ENCODE measurements around the gene HMGCL. TPM values are rescaled to one million over a fixed set of nuclear protein-coding genes. Genes with fewer than 3 reads are reported as not detected.
"Not testable (repeated sequence)": the region's sequence is repeated elsewhere in the genome, so short reads cannot be mapped to it uniquely, and the experiment has no call there.

The HMGCL gene
- total RNA-seq, 2 experiments from 2014 or later, result 23.8 to 29.0 TPM

DNA sequence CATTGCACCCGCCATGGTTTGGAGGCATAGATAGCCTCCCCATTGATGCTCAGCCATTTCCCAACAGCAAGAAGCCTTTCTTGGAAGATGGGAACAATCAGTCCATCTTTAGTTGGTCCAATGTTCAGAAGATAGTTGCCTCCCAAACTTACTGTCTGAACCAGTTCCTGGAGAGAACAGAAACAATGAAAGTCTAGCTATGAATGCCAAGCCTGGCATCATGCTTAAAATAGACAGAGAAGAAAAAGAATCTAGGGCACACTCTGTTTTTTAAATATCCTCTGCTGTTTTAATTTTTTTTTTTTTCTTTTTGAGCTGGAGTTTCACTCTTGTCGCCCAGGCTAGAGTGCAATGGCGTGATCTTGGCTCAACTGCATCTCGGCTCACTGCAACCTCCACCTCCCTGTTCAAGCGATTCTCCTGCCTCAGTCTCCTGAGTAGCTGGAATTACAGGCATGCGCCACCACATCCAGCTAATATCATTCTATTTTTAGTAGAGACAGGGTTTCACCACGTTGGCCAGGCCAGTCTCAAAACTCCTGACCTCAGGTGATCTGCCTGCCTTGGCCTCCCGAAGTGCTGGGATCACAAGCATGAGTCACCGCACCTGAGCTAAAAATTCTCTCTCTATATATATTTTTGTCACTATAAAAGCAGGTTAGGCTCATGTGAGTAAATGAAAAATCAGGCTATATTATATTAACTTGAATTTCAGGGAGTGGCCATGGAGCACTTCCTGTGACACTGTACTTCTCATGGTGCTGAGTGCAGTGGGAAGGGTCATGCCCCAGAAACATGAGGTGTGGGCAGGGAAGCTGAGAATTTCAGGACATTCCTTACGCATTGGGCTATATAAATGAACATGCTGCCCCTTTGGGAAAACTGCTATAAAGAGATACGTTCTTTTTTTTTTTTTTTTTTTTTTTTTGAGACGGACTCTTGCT, 23.7 kb upstream of the HMGCL start:
- H3K27ac Mint-ChIP-seq, result no peak overlapping the region
- H3K36me3 Mint-ChIP-seq, result peaks cover 27% of the 10 kb centered on the region
- peaks cover 2% of the 10 kb centered on the region for H3K9me3 Mint-ChIP-seq (ENCODE audit: low read depth)
- no peak overlapping the region for H3K4me3 Mint-ChIP-seq
- no peak for DNase-seq
- ATAC-seq, result no peak
- no peaks in the 10 kb centered on the region for H3K4me1 Mint-ChIP-seq
- no peaks in the 10 kb centered on the region for H3K27me3 Mint-ChIP-seq
- CTCF ChIA-PET, result interaction anchor here (0.6 to 1.3 kb wide), 3 partner anchors 38 to 77 kb away, joined by 3 to 6 read pairs (median 4); no protein-coding TSS in a partner anchor

- H3K9me3 Mint-ChIP-seq (ENCODE audit: low read depth); DNase-seq; H3K27ac Mint-ChIP-seq; ATAC-seq; H3K4me1 Mint-ChIP-seq; H3K27me3 Mint-ChIP-seq; H3K4me3 Mint-ChIP-seq; CTCF ChIA-PET: not testable (repeated sequence)
- H3K36me3 Mint-ChIP-seq, result peaks cover 26% of the 10 kb centered on the region
Measured at GRCh38 chr1:23847482-23848095, 22.4 kb upstream of the HMGCL start.

- Mint-ChIP-seq H3K9me3 (ENCODE audit: low read depth) (peaks cover 2% of the 10 kb centered on the region), H3K4me1 (no peaks in the 10 kb centered on the region), H3K36me3 (peaks cover 24% of the 10 kb centered on the region), H3K27ac (no peak overlapping the region), H3K4me3 (no peak overlapping the region), H3K27me3 (peaks cover 11% of the 10 kb centered on the region)
- CTCF ChIA-PET, result interaction anchor here (2.1 kb wide), 1 partner anchor 9 kb away, joined by 6 read pairs; no protein-coding TSS in a partner anchor
- no peak for DNase-seq
- ATAC-seq, result no peak
Measured at GRCh38 chr1:23845163-23845562, 19.9 kb upstream of the HMGCL start.

DNA sequence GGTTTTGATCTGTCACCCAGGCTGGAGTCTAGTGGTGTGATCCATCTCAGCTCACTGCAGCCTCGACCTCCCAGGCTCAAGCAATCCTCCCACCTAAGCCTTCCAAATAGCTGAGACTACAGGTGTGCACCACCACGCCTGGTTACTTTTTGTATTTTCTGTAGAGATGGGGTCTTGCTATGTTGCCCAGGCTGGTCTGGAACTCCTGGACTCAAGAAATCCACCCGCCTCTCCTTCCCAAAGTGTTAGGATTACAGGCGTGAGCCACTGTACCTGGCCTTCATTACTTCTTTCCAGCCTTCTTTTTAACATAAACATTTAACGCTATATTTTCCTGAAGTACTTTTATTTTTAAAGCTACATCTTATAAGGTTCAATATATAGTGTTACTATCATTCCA, 18.4 kb upstream of the HMGCL start:
- no peak overlapping the region for H3K4me3 Mint-ChIP-seq
- no peak for DNase-seq
- CTCF ChIA-PET, result interaction anchor here (1.0 to 2.1 kb wide), 3 partner anchors 11 to 66 kb away, joined by 3 to 6 read pairs (median 5); partner anchors contain the start of gene PITHD1

DNA sequence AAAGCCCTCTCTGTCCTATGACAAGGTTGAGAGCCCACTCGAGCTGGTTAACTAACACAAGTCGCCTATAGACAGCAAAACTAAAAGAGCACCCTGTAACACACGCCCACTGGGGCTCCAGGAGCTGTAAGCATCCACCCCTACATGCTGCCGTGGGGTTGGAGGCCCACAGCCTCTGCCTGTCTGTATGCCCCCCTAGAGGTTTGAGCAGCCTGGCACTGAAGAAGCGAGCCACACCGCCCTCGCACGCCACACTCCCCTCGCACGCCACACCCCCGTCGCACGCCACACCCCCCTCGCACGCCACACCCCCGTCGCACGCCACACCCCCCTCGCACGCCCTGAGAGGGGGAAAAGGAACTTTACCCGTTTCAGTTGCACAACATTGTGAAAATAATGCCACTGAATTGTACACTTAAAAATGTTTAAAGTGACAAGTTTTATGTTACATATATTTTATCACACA, 13.2 kb upstream of the HMGCL start:
- CTCF ChIA-PET, result interaction anchor here (0.8 to 2.3 kb wide), 5 partner anchors 12 to 434 kb away, joined by 3 to 13 read pairs (median 3); no protein-coding TSS in a partner anchor
- Mint-ChIP-seq H3K4me1 (peaks cover 15% of the 10 kb centered on the region), H3K36me3 (no peaks in the 10 kb centered on the region), H3K27me3 (peaks cover 15% of the 10 kb centered on the region), H3K4me3 (peak overlapping the region; percentile 66), H3K27ac (no peak overlapping the region), H3K9me3 (ENCODE audit: low read depth) (no peaks in the 10 kb centered on the region)
- ATAC-seq (peak; percentile 100), DNase-seq (peak; percentile 80)

More for the DNA sequence above, 18.4 kb upstream of the HMGCL start:
- Mint-ChIP-seq H3K36me3 (peaks cover 24% of the 10 kb centered on the region), H3K9me3 (ENCODE audit: low read depth) (peaks cover 2% of the 10 kb centered on the region), H3K4me1 (peaks cover under 1% of the 10 kb centered on the region), H3K27me3 (peaks cover 11% of the 10 kb centered on the region), H3K27ac (no peak overlapping the region)
- ATAC-seq, result no peak

DNA sequence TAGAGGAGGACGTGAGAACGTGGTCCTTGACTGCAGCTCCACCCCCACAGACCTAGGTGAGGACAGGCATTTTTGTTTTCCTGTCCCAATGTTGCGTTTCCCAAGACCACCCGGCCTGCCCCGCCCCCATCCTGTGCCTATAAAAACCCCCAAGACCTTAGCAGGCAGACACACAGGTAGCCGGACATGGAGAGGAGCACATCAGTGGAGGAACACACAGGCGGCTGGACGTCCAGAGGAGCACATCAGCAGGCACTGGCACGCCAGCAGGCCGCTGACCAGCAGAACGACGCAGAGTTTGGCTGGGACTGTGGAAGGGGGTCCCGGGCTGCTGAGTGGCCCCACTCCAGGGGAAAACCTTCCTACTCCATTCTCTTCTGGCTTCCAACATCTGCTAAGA, 12.7 kb upstream of the HMGCL start:
- Mint-ChIP-seq H3K27ac (no peak overlapping the region), H3K36me3 (no peaks in the 10 kb centered on the region), H3K27me3 (peaks cover 15% of the 10 kb centered on the region), H3K4me3 (peak overlapping the region; percentile 66), H3K4me1 (peaks cover 15% of the 10 kb centered on the region), H3K9me3 (ENCODE audit: low read depth) (no peaks in the 10 kb centered on the region)
- no peak for DNase-seq
- no peak for ATAC-seq
- CTCF ChIA-PET, result interaction anchor here (1.3 to 2.3 kb wide), 3 partner anchors 11 to 28 kb away, joined by 3 to 13 read pairs (median 4); no protein-coding TSS in a partner anchor

GRCh38 chr1:23836037-23836436, 10.8 kb upstream of the HMGCL start:
- no peak for ATAC-seq
- peaks cover 5% of the 10 kb centered on the region for H3K27me3 Mint-ChIP-seq
- H3K9me3 Mint-ChIP-seq (ENCODE audit: low read depth), result no peaks in the 10 kb centered on the region
- H3K36me3 Mint-ChIP-seq, result no peaks in the 10 kb centered on the region
- CTCF ChIA-PET, result no interaction called here
- H3K27ac Mint-ChIP-seq, result no peak overlapping the region
- no peak for DNase-seq
- H3K4me3 Mint-ChIP-seq, result no peak overlapping the region
- peaks cover 15% of the 10 kb centered on the region for H3K4me1 Mint-ChIP-seq

GRCh38 chr1:23834156-23834555, 8.9 kb upstream of the HMGCL start:
- not testable (repeated sequence) for H3K27ac Mint-ChIP-seq; H3K27me3 Mint-ChIP-seq; H3K36me3 Mint-ChIP-seq; H3K4me3 Mint-ChIP-seq; ATAC-seq; H3K9me3 Mint-ChIP-seq (ENCODE audit: low read depth); DNase-seq
- peaks cover 15% of the 10 kb centered on the region for H3K4me1 Mint-ChIP-seq
- CTCF ChIA-PET, result interaction anchor here (1.8 kb wide), 1 partner anchor 62 kb away, joined by 6 read pairs; no protein-coding TSS in a partner anchor

DNA sequence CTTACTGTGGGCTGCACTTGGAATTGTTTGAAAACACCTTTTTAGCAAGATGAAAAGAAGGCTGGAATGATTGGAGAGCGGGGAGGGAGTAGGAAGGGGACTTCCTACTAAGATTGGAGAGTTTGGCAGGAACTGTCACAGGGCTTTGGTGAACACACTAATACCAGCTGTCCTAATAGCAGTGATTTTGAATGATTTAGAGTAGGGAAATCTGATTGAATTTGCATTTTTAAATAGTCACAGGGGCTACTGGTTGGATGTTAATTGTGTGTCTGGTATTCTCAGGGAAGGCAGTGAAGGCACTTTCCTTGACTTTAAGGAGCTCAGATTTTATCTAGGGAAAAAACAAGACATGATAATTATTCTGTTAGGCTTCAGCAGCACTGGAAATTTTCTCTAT, 2.5 kb upstream of the HMGCL start:
- Mint-ChIP-seq H3K4me3 (no peak overlapping the region), H3K9me3 (ENCODE audit: low read depth) (no peaks in the 10 kb centered on the region), H3K36me3 (no peaks in the 10 kb centered on the region), H3K4me1 (peaks cover 20% of the 10 kb centered on the region), H3K27me3 (no peaks in the 10 kb centered on the region), H3K27ac (no peak overlapping the region)
- no peak for ATAC-seq
- CTCF ChIA-PET, result interaction anchor here (8.5 kb wide), 1 partner anchor 17 kb away, joined by 62 read pairs; no protein-coding TSS in a partner anchor
- no peak for DNase-seq

GRCh38 chr1:23826590-23826989, 1.4 kb upstream of the HMGCL start:
- CTCF ChIA-PET, result interaction anchor here (0.6 to 8.5 kb wide), 3 partner anchors 12 to 55 kb away, joined by 4 to 62 read pairs (median 12); no protein-coding TSS in a partner anchor
- DNase-seq; ATAC-seq; H3K9me3 Mint-ChIP-seq (ENCODE audit: low read depth); H3K27me3 Mint-ChIP-seq; H3K4me3 Mint-ChIP-seq; H3K36me3 Mint-ChIP-seq; H3K27ac Mint-ChIP-seq: not testable (repeated sequence)
- peaks cover 20% of the 10 kb centered on the region for H3K4me1 Mint-ChIP-seq

DNA sequence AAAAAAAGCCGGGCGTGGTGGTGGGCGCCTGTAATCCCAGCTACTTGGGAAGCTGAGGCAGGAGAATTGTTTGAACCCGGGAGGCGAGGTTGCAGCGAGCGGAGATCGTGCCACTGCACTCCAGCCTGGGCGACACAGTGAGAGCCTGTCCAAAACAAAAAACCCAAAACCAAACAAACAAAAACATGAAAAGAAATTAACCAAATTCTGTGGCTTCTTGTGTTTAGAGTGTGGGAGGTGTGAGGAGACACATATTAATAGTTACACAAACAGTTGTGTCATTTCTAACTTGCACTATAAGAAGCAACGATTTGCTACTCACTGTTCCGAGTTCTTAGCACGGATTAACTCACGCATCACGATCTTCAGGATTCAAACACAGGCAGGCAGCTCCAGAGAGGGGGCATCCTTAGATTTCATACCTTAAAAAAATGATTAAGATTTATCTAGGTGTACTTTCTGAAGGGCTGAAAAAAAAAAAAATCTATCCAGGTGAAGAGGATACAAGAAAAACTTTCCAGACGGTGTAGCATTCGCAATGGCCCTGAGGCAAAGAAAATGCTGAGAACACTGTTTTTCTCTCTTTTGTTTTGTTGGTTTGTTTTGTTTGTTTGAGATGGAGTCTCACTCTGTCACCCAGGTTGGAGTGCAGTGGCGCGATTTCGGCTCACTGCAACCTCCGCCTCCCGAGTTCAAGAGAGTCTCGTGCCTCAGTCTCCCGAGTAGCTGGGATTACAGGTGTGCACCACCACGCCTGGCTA, 713 bp upstream of the HMGCL start:
- Mint-ChIP-seq H3K4me3 (peak overlapping the region; percentile 93), H3K27ac (peak overlapping the region; percentile 94), H3K9me3 (ENCODE audit: low read depth) (no peaks in the 10 kb centered on the region), H3K4me1 (peaks cover 20% of the 10 kb centered on the region), H3K36me3 (no peaks in the 10 kb centered on the region), H3K27me3 (no peaks in the 10 kb centered on the region)
- ATAC-seq (peak; percentile 29), DNase-seq (no peak)
- CTCF ChIA-PET, result interaction anchor here (0.6 to 8.5 kb wide), 7 partner anchors 10 to 123 kb away, joined by 3 to 62 read pairs (median 4); no protein-coding TSS in a partner anchor

GRCh38 chr1:23824711-23825075, 536 bp downstream of the HMGCL start:
- ATAC-seq (no peak), DNase-seq (no peak)
- peak overlapping the region; percentile 93 for H3K4me3 Mint-ChIP-seq
- peaks cover 20% of the 10 kb centered on the region for H3K4me1 Mint-ChIP-seq
- CTCF ChIA-PET, result interaction anchor here (0.8 to 8.5 kb wide), 9 partner anchors 9 to 124 kb away, joined by 3 to 62 read pairs (median 4); partner anchors contain the start of genes FUCA1 and PITHD1
- peak overlapping the region; percentile 94 for H3K27ac Mint-ChIP-seq
- no peaks in the 10 kb centered on the region for H3K27me3 Mint-ChIP-seq
- no peaks in the 10 kb centered on the region for H3K9me3 Mint-ChIP-seq (ENCODE audit: low read depth)
- H3K36me3 Mint-ChIP-seq, result no peaks in the 10 kb centered on the region
